ENCODE data around the gene AMIGO3. TPM values are rescaled to one million over a fixed set of nuclear protein-coding genes. Genes with fewer than 3 reads are reported as not detected.

Gene AMIGO3
- polyA plus RNA-seq, 4 donors = 0.83 to 1.7 (median 1.3) TPM

- peak in 2 of 4 donors; percentile 58 to 62 for DNase-seq (ENCODE audit: low read depth in 4 of 4, low spot score in 3 of 4)
Measured at GRCh38 chr3:49671291-49672288, 47.9 kb downstream of the AMIGO3 start.

GRCh38 chr3:49670940-49671290 lies 48.6 kb downstream of the AMIGO3 start:
- no peak for DNase-seq (ENCODE audit: low read depth in 4 of 4, low spot score in 3 of 4)

- no peak for DNase-seq (ENCODE audit: low read depth in 4 of 4, low spot score in 3 of 4)
Measured at GRCh38 chr3:49669352-49669751, 50.1 kb downstream of the AMIGO3 start.

GRCh38 chr3:49668861-49669260 lies 50.6 kb downstream of the AMIGO3 start:
- DNase-seq (ENCODE audit: low read depth in 4 of 4, low spot score in 3 of 4) = no peak

GRCh38 chr3:49668414-49668797 lies 51.1 kb downstream of the AMIGO3 start:
- no peak for DNase-seq (ENCODE audit: low read depth in 4 of 4, low spot score in 3 of 4)

GRCh38 chr3:49667701-49668413 lies 51.6 kb downstream of the AMIGO3 start:
- DNase-seq (ENCODE audit: low read depth in 4 of 4, low spot score in 3 of 4) = no peak

Other genes starting within 250 kb of the AMIGO3 start
- 100 to 1,000 TPM in 3 of 4 donors, 10 to 100 TPM in 1; 74.9 to 114 (median 108) TPM for gene DAG1, start 249.4 kb downstream of the AMIGO3 start, polyA plus RNA-seq (ENCODE audit: insufficient read length in 4 of 4)
- gene BSN, start 165.2 kb downstream of the AMIGO3 start, polyA plus RNA-seq (ENCODE audit: insufficient read length in 4 of 4) = 1 to 10 TPM in 3 of 4 donors, under 1 TPM in 1; 0.82 to 1.6 (median 1.1) TPM
- 100 to 1,000 TPM in 3 of 4 donors, 10 to 100 TPM in 1; 76.0 to 158 (median 140) TPM for gene APEH, start 45.3 kb downstream of the AMIGO3 start, polyA plus RNA-seq (ENCODE audit: insufficient read length in 4 of 4)
- 100 to 1,000 TPM in 2 of 4 donors, 10 to 100 TPM in 2; 33.6 to 347 (median 113) TPM for gene MST1, start 30.2 kb downstream of the AMIGO3 start, polyA plus RNA-seq (ENCODE audit: insufficient read length in 4 of 4)
- gene RNF123, start 30.1 kb downstream of the AMIGO3 start, polyA plus RNA-seq (ENCODE audit: insufficient read length in 4 of 4) = 10 to 100 TPM; 31.1 to 38.6 (median 34.9) TPM
- gene GMPPB, start 4.3 kb upstream of the AMIGO3 start, polyA plus RNA-seq (ENCODE audit: insufficient read length in 4 of 4) = 10 to 100 TPM; 12.8 to 19.4 (median 14.1) TPM
- gene IP6K1, start 66.9 kb upstream of the AMIGO3 start, polyA plus RNA-seq (ENCODE audit: insufficient read length in 4 of 4) = 10 to 100 TPM; 50.3 to 55.6 (median 51.6) TPM
- gene CDHR4, start 80.2 kb upstream of the AMIGO3 start, polyA plus RNA-seq (ENCODE audit: insufficient read length in 4 of 4) = under 1 TPM in 1 of 4 donors, not detected in 3; 0.12 TPM
- 10 to 100 TPM in 3 of 4 donors, 1 to 10 TPM in 1; 8.9 to 16.7 (median 12.2) TPM for gene INKA1, start 83.6 kb upstream of the AMIGO3 start, polyA plus RNA-seq (ENCODE audit: insufficient read length in 4 of 4)
- gene UBA7, start 94.3 kb upstream of the AMIGO3 start, polyA plus RNA-seq (ENCODE audit: insufficient read length in 4 of 4) = 10 to 100 TPM; 34.5 to 87.7 (median 45.3) TPM
- gene TRAIP, start 136.9 kb upstream of the AMIGO3 start, polyA plus RNA-seq (ENCODE audit: insufficient read length in 4 of 4) = 10 to 100 TPM in 3 of 4 donors, 1 to 10 TPM in 1; 7.6 to 11.8 (median 10.9) TPM
- under 1 TPM; 0.13 to 0.29 (median 0.19) TPM for gene CAMKV, start 150.2 kb upstream of the AMIGO3 start, polyA plus RNA-seq (ENCODE audit: insufficient read length in 4 of 4)
- 1 to 10 TPM; 1.2 to 2.6 (median 1.8) TPM for gene MST1R, start 184.2 kb upstream of the AMIGO3 start, polyA plus RNA-seq (ENCODE audit: insufficient read length in 4 of 4)
- 1 to 10 TPM; 7.6 to 10.0 (median 8.1) TPM for gene MON1A, start 210.1 kb upstream of the AMIGO3 start, polyA plus RNA-seq (ENCODE audit: insufficient read length in 4 of 4)
- 100 to 1,000 TPM; 124 to 201 (median 133) TPM for gene RBM6, start 220.5 kb upstream of the AMIGO3 start, polyA plus RNA-seq (ENCODE audit: insufficient read length in 4 of 4)